GM19452 (cell line): Measurements from ENCODE around the gene NETO1.

Experiments used
- ATAC-seq: cut with Tn5 transposase; IDR thresholded peaks from one replicate; pipeline ENCODE4 v1.9.1; 2021; ENCODE audit not compliant: unreplicated experiment

Gene NETO1, protein sequence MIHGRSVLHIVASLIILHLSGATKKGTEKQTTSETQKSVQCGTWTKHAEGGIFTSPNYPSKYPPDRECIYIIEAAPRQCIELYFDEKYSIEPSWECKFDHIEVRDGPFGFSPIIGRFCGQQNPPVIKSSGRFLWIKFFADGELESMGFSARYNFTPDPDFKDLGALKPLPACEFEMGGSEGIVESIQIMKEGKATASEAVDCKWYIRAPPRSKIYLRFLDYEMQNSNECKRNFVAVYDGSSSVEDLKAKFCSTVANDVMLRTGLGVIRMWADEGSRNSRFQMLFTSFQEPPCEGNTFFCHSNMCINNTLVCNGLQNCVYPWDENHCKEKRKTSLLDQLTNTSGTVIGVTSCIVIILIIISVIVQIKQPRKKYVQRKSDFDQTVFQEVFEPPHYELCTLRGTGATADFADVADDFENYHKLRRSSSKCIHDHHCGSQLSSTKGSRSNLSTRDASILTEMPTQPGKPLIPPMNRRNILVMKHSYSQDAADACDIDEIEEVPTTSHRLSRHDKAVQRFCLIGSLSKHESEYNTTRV

DNA sequence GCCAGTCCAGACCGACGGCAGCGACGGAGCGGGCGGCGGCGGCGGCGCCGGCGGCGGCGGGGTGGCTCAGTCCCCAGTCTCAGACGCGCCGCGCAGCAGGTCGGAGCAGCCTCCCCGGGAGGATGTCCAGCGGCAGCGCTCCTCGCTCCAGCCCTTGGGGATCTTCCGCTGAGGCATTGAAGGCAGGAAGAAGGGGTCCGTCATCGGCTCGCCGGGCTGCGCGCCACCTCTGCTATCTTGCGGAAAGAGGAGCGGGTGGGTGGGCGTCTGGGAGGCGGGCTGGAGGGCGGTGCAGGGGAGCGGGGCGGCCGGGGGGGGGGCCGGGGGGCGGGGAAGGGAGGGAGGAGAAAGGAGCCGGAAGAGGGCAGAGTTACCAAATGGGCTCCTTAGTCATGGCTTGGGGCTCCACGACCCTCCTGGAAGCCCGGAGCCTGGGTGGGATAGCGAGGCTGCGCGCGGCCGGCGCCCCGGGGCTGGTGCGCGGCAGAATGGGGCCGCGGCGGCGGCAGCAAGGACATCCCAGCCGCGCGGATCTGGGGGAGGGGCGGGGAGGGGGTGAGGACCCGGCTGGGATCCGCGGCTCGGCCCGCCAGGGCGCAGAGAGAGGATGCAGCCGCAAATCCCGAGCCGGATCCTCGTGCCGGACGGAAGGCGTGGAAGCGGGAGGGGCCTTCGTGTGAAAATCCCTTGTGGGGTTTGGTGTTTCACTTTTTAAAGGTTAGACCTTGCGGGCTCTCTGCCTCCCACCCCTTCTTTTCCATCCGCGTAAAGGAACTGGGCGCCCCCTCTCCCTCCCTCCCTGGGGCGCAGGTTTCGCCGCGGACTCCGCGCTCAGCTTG lies at the start of gene NETO1:
TSS of gene NETO1 (minus strand) at position 242 of the 839 bp plus-strand sequence. CDS start 696 bp downstream, outside the sequence.
- peak; percentile 38 for ATAC-seq

DNA sequence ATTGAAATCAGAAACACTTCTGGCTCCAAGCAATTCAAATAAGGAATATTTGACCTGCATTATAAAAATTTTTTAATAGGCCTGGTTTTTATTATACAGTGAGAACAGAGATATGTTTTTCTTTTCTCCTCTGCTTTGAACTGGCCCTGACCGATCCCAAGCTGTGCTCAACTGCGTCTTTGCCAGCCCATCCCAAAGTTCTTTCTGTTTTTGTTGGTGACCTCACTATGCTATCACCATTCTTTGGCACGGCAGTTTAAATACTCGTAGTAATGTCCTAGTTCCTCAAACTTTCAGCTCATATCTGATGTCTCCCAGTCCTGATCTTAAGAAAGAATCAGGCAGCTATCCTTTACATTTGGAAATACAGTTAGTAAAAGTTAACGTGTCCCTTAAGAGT lies 42.3 kb upstream of the NETO1 start:
- ATAC-seq = no peak

DNA sequence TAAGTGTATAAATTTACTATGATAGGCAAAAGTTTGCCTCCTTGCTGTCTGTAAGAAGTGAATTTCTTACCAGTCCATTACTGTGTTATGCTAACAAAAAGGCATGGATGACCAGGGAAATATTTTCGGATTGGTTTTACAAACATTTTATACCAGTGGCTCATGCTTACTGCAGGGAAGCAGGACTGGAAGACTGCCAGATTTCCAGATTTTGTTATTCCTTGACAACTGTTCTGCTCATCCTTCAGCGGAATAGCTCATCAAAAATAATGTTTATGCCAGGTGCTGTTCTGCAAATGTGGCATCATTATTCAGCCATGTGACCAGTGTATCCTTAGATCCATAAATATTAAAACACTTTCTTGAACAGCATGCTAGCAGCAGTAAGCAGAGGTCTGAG lies 40.4 kb upstream of the NETO1 start:
- no peak for ATAC-seq

DNA sequence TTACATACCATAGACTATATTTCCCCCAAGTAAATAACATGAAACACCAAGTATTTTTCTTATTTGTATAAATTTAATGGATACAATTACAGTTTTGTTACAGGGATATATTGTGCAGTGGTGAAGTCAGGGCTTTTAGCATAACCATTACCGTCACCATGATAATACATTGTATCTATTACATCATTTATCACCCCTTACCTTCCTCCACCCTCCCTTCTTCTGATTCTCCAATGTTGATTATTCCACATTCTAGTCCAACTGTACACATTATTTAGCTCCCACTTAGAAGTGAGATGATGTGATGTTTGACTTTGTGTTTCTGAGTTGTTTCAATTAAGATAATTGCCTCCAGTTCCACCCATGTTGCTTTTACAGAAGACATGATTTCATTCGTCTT lies 35.2 kb upstream of the NETO1 start:
- ATAC-seq = no peak

DNA sequence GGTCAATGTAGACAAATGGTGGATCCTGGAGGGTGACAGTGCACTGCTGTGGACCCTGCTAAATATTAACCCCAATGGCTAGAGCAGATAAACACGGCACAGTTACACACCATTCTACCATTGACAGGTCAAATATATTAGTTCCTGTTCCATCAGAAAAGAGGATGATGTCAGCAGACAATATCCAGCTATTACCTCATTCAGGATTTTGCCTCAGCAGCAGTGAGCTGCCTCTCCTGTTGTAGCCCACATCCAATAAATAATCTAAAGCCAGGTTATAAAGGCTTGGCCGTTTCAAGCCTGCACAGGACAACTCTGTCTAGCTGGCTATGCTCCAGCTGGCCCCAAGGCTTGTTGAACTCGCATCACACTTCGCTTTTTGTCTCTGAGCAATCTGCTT lies 31.6 kb upstream of the NETO1 start:
- no peak for ATAC-seq

DNA sequence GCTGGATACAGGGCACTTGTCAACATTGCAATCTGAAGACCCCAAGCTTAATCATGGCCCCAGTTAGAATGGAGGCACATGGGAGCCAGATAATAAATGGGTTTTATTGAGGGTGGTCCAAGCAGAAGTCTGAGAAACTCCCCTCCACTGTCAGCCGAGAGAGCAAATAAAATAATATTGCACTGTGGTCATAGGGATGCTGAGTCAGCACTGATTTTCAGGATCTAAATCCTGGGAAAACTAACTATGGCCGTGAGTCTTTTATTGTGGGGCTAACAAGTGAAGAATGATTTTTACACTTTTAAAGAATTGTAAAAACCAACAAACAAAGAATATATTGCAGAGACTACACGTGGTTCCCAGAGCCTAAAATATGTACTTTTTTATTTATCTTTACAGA lies 31.1 kb upstream of the NETO1 start:
- ATAC-seq = no peak

DNA sequence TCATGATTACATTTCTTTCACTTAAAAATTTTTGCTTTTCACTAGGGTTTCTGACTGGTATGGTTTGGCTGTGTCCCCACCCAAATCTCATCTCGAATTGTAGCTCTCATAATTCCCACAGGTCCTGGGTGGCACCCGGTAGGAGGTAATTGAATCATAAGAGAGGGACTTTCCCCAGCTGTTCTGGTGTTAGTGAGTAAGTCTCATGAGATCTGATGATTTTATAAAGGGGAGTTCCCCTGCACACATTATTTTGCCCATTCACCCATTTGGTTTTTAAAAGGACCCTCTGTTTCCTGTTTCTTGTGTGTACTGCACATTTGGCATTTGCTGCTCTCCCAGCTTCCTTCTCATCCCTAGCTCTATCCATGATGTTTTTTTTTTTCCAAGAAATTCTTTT lies 27.8 kb upstream of the NETO1 start:
- no peak for ATAC-seq

DNA sequence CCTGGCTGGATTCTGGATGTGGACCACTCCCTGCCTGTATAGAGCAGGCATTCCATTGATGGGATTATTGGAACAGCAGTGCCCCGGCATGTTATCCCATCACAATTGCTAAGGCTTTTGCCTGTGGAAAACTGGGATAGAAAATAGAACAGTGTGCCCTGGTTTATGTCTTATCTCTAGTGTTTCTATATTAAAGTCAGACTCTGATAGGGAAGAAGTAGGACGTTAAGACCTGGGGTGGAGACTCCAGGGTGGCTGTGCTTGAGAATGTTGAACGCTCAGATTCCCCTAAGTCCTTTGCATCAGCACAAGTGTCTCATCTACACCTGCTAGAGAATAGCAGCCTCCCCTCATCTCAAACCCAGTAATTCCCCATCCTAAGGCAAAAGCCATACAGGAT lies 10.8 kb upstream of the NETO1 start:
- no peak for ATAC-seq

DNA sequence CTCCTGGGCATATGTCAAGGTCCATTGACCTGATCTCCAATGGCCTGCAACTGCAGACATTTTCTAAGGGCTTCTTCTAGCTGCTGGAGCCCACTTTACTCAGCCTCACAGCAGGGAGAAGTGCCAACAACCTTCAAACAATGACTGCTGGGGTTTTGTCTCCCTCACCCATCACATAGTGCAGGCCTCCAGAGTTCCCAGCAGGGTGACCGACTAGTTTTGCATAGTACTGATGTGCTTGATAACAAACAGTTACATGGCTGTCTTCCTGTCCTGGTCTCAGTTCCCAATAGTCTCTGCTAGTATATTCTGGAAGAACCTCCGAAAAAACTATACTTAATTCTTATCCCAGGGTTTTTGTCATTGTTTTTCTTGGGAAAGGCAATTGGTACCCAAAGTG lies 10.4 kb upstream of the NETO1 start:
- no peak for ATAC-seq

DNA sequence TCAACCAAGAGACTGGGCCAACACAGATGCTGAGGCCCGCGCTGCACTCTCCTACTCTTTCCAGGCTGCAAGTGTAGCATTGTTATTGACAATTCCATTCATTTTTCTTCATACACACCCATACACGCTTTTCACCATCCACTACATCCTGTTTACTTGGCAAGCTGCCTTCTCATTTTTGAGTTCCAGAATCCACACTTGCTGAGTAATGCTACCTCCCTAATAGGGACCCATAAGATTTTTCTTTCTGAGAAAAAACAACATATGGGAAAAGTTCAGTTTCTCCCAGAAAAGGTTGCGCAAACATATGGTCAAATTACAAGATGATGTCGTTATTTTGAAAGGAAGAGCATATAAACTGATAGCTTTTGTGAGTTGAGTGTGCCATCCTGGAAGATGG lies 3.3 kb upstream of the NETO1 start:
- ATAC-seq = no peak

DNA sequence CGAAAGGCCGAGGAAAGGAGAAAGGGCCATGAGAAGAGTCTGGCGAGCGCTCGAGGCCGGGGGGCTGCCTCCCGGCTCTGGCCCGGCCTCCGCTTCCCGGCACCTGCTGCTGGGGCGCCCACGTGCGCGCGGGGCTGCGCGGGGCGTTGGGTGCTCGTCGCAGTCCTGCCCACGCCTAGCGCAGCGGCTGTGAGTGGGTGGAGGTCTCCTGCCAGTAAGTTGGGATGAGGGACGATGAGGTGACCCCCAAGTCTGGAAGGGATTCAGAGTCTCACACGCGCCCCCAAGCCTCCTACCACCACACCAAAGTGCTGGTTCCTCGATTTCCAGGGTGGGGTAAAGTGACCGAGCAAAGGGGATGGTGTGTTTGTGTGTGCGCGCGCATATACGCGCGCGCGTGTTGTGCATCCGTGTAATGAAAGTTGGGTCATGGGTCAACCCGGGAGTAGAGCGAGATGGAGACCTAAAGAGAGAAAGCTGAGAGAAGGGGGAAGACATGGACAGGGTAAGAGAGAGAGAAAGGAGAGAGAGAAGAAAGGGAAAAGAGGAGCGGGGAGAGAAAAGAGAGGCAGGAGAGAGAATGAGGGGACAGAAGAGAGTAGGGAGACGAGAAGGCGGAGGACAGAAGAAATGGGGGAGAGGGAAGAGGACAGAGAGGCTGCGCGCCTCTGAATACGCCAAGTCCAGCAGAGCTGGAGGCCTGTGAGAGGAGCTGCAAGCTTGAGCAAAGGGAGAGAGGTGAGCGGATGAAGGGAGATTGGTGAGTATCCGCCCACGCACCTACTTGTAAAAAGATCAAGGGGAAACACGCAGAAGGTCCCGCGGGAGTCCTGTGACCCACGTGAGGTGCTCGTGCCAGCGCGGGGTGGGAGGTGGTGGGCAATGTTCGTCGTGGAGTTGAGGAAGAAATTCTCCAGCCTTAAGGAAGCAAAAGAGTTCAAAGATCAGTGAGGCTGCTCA lies 1.7 kb upstream of the NETO1 start:
- ATAC-seq = peak; percentile 38

DNA sequence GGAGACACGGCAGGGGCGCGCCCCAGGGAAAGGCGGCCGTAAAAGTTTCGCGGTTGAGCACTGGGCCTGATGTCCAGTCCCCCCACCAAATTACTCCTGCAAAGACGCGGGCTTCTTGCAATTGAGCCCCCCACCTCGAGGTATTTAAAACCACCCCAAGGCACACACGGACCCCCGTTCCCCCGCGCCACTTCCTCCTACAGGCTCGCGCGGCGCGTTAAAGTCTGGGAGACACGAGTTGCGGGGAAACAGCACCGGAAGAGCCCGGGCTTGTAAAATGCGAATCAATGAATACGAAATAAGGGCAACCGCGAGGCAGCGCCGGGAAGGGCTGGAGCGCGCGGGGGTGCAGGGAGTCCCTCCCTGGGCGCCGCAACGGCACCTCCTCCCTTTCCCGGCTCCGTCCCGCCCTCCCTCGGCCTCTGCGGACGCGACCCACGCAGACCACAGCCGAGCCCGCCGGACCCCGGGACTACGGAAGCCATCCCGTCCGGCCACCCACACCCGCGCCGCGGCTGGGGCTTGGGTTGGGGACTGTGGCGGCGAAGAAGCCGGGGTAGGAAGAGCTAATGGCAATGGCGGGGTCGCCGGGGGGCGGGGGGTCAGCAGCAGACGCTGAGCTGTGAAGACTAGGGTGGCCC lies 918 bp upstream of the NETO1 start:
- peak; percentile 7 for ATAC-seq

DNA sequence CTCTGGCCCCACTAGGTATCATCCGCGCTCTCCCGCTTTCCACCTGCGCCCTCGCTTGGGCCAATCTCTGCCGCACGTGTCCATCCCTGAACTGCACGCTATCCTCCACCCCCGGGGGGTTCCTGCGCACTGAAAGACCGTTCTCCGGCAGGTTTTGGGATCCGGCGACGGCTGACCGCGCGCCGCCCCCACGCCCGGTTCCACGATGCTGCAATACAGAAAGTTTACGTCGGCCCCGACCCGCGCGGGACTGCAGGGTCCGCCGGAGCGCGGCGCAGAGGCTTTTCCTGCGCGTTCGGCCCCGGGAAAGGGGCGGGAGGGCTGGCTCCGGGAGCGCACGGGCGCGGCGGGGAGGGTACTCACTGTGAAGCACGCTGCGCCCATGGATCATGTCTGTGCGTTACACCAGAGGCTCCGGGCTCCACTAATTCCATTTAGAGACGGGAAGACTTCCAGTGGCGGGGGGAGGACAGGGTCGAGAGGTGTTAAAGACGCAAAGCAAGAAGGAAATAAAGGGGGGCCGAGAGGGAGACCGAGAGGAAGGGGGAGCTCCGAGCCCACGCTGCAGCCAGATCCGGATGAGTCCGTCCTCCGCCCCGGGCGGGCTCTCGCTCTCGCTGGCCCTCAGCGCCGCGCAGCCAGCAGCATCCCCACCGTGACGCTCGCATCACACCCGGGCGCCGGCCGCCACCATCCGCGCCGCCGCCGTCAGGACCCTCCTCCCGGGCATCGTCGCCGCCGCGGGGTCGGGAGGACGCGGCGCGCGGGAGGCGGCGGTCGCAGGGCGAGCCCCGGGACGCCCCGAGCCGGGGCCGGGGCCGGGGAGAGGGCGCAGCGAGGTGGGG lies 664 bp downstream of the NETO1 start:
- peak; percentile 42 for ATAC-seq

DNA sequence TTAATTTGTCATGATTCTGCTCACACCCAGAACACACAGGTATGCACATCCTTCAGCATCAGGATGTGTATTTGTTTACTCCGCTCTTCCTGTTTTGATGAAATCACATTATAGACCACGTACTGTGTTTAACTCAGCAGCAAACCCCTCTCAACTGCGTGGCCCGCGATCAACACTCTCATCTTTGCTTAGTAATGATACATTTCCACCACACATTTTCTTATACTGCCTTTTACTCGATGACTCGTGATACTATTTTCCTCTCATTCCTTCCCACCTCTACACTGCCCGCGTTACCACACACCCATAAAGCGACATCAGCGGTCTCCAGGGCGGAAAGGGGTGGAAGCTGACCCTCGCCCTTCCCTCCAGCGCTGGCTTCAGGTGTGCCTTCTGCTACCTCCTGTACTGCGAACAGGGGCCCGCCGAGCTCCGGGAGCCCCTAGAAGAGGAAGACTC lies 1.3 kb downstream of the NETO1 start:
- peak; percentile 1 for ATAC-seq

DNA sequence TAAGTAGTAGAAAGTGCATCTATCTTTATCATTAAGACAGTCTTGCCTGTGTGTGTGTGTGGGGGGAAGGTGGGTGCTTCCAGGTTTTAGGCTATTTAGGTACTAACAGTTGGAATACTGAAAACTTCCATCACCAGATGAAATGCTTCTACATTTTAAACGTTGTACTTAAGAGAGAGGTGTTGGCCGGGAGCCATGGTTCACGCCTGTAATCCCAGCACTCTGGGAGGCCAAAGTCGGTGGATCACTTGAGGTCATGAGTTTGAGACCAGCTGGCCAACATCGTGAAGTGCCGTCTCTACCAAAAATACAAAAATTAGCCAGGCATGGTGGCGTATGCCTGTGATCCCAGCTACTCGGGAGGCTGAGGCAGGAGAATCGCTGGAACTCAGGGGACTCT lies 4.0 kb downstream of the NETO1 start:
- ATAC-seq = no peak

DNA sequence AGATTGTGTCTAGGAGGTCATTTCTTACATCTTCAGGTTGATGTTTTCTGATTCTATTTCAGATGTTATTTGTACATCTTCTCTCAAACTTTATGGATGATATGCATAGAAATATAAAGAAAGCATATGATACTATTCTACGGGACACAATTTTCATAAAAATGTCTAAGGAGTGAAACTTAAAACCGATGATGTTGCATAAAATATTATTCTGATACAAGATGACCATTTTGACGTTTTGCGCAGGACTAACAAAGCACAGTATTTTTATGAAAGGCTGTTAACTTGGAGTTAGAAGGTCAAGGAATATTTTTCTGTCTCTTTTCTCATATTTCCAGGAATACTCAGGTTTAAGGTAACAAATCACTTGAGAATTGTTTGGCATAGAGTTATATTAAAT lies 8.7 kb downstream of the NETO1 start:
- ATAC-seq = no peak

DNA sequence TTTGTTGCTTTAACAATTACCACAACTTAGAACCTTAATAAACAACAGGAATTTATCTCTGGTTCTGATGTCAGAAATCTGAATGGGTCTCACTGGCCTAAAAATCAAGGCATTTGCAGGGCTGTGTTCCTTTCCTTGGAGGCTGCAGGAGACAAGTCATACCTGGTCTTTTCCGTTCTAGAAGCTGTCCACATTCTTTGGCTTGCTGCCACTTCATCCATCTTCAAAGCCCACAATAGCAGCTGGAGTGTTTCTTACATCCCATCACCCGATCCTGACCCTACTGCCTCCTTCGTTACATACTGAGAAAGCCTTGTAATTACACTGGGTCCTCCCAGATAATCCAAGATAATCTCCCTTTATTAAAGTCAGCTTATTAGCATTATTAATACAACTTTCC lies 18.1 kb downstream of the NETO1 start:
- no peak for ATAC-seq

DNA sequence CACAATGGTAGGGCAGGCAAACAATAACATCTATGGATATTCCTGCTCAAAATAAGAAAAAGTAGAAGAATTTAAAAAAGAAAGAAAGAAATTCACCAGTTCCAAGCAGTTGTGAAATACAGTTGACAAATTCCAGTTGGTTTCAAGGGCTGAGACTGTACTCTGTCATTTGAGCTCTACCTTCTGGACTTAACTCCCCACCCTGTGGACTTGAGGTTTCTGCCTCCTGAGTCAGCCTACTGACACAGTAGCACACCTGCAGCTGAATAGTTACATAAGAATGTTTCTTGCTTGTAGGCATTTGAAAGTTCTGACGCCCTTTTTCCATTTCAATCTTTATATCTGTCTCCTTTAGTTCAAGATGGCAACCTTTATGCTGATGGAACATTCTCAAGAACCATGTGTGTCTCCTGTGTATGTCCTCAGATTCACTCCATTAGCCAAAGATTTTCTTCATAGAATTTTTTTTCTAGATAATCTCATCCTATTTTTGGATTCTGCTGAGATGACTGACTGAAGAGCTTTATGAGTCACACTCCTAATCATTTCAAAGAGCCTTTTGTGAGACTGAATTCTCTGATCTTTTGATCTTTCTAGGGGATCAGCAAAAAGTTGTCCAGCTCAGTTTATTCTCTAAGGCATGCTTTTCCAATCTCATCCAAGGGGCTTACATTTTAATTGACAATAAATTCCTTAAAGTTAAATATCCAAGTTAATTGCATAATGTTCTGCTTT lies 19.1 kb downstream of the NETO1 start:
- peak; percentile 52 for ATAC-seq

DNA sequence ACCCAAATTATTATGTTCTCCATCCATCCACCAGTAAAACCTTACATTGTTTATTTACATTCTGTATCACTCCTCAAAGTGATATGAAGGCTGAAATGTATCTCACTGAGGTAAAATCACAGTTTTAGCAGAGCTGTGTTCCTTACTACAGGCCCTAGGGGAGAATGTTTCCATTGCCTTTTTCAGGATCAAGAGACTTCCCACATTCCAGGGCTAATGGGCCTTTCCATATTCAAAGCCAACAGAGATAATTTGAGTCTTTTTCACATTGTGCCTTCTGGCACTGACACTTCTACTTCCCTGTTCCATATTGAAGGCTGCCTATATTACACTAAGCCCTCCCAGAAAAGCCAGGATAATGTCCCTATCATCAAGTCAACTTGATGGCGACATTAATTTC lies 20.0 kb downstream of the NETO1 start:
- ATAC-seq = no peak
